Ovary (tissue), 9 donors: Measurements from ENCODE around the gene SLC12A6. TPM values are rescaled to one million over a fixed set of nuclear protein-coding genes. Genes with fewer than 3 reads are reported as not detected.

Experiments used
- DNase-seq, 5 donors: peaks; one replicate each; pipeline ENCODE4 v3.0.0-alpha.2; 2019 to 2020
- H3K27ac ChIP-seq, 2 donors: fragments of 200-600 bp; one replicate each; pipeline versions ENCODE4 v1.5.1 to v1.8.0; 2019 to 2022
- H3K27me3 ChIP-seq: fragments of 200-600 bp; one replicate; pipeline ENCODE4 v1.8.0; 2022
- H3K36me3 ChIP-seq: fragments of 200-600 bp; sonication (generic); one replicate; pipeline ENCODE4 v1.5.1; 2019
- H3K4me1 ChIP-seq: one replicate; pipeline ENCODE4 v1.8.1; 2013; ENCODE audit warnings: mild to moderate bottlenecking, moderate library complexity; ENCODE audit not compliant: insufficient read depth
- H3K4me3 ChIP-seq: fragments of 200-600 bp; sonication (generic); one replicate; pipeline ENCODE4 v1.5.1; 2017
- H3K9me3 ChIP-seq, 2 donors: fragments of 200-600 bp in 1 of 2; sonication (generic) in 1 of 2; one replicate each; pipeline versions ENCODE4 v1.5.1 to v1.8.1; 2013 to 2019; ENCODE audit warnings: mild to moderate bottlenecking in 1 of 2, moderate library complexity in 1 of 2
- EP300 ChIP-seq: sonication (generic); formaldehyde crosslinking; IDR thresholded peaks from one replicate; pipeline ENCODE4 v1.6.1; 2017; ENCODE audit warnings: antibody characterized with exemption
- POLR2A ChIP-seq: fragments of 450-650 bp; IDR thresholded peaks from one replicate; pipeline ENCODE4 v1.6.1; 2017; ENCODE audit warnings: antibody characterized with exemption, mild to moderate bottlenecking, moderate library complexity
- whole genome bisulfite sequencing, 3 donors: extraction: QIAGEN DNeasy Blood & Tissue Kit in 1 of 3; methylation state at CpG; one replicate each; pipeline versions ENCODE4 v1.1.5 to v1.1.7; 2013 to 2017; 5-methylcytosine and 5-hydroxymethylcytosine counted together
- intact Hi-C, 4 donors: fragments of 100-400 bp; cut with DNase I; formaldehyde crosslinking; loops; one replicate each; pipeline versions ENCODE4 v1.11.0 to v1.15.1; 2022 to 2023
- polyA plus RNA-seq, 2 donors: library from polyadenylated mRNA; stranded (reverse); fragments of 200-250 nt in 1 of 2; fragments of 350-450 nt in 1 of 2; fragmentation: Illumina TruSeq in 1 of 2; extraction: RNeasy Lipid Tissue Mini Kit (QIAGEN cat#74804) in 1 of 2; gene quantifications; one replicate each; pipeline ENCODE4 v1.2.3, GENCODE V29; 2013 to 2014
- total RNA-seq, 7 donors: library from RNA; depleted of rRNA in 2 of 7; stranded (reverse); fragments of >200 nt in 2 of 7; fragmentation: NEBNext Ultra II Directional in 3 of 7; extraction: Animal tissue kit (Norgen Biotek cat#: 25700) in 3 of 7; gene quantifications; one replicate each; pipeline versions ENCODE4 v1.1.0 to v1.2.4, GENCODE V29; 2016 to 2023
- TF ChIP-seq, protein P1 (sequence below), 3 donors: fragments of 450-650 bp in 2 of 3; fragments of 200-600 bp in 1 of 3; IDR thresholded peaks; one replicate each; pipeline versions ENCODE4 v1.5.1 to v1.8.0; 2016 to 2022; ENCODE audit warnings: antibody characterized with exemption in 3 of 3, mild to moderate bottlenecking in 1 of 3
- donor health status: DM: no; HTN: no; CAD: no; lungs with moderate emphysema.
- donor health status: DM: no; HTN: no; CAD: no.
- donor health status: Bipolar disorder and iron deficiency.
- donor health status: DM: yes; HTN: yes; CAD: no.
- donor health status: DM: no; HTN: no; CAD: no.
- donor health status: DM: yes; HTN: yes; CAD: no.

SLC12A6 gene
- total and polyA plus RNA-seq, 9 donors = 6.9 to 19.7 (median 11.4) TPM

DNA sequence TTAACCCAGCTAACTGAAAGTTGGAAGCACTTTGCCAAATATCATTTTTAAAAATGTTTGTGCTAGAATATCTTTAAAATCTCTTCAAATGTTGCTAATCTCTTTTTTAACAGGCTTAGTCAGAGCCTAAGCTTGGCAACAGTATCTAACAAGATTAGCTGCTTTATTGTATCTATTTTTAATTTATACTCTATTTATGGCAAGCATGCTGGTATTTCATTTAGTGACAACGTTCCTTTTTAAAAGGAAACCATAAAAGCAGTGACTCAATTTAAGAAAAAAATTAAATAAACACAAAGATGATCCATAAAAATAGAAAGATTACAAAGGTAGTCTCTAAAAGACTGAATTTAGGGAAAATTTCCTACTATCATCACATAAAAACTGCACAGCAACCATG, 40.5 kb downstream of the SLC12A6 start:
- intact Hi-C loops = no loop called here
- TF ChIP-seq, protein P1, sequence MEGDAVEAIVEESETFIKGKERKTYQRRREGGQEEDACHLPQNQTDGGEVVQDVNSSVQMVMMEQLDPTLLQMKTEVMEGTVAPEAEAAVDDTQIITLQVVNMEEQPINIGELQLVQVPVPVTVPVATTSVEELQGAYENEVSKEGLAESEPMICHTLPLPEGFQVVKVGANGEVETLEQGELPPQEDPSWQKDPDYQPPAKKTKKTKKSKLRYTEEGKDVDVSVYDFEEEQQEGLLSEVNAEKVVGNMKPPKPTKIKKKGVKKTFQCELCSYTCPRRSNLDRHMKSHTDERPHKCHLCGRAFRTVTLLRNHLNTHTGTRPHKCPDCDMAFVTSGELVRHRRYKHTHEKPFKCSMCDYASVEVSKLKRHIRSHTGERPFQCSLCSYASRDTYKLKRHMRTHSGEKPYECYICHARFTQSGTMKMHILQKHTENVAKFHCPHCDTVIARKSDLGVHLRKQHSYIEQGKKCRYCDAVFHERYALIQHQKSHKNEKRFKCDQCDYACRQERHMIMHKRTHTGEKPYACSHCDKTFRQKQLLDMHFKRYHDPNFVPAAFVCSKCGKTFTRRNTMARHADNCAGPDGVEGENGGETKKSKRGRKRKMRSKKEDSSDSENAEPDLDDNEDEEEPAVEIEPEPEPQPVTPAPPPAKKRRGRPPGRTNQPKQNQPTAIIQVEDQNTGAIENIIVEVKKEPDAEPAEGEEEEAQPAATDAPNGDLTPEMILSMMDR (IDR thresholded peaks at IDR 0.05) = no peak
- no peak for TF ChIP-seq POLR2A
- no peak for TF ChIP-seq EP300
- no peak overlapping the region for H3K27ac ChIP-seq
- no peaks in the 10 kb centered on the region for H3K4me1 ChIP-seq
- H3K36me3 ChIP-seq = no peaks in the 10 kb centered on the region
- WGBS, 3 donors = 37 to 41% (median 38%) methylated on average over 1 of the region's 1 CpG
- H3K27me3 ChIP-seq = no peaks in the 10 kb centered on the region
- DNase-seq = no peak
- H3K4me3 ChIP-seq = no peak overlapping the region
- H3K9me3 ChIP-seq = no peaks in the 10 kb centered on the region

- Histone ChIP-seq H3K4me3 (no peak overlapping the region), H3K4me1 (no peaks in the 10 kb centered on the region), H3K27me3 (no peaks in the 10 kb centered on the region), H3K36me3 (no peaks in the 10 kb centered on the region), H3K27ac (no peak overlapping the region), H3K9me3 (no peaks in the 10 kb centered on the region)
- no peak for DNase-seq
- intact Hi-C loops = no loop called here
- TF ChIP-seq EP300 (no peak), POLR2A (no peak)
- TF ChIP-seq, protein P1 (IDR thresholded peaks at IDR 0.05) = no peak
- WGBS, 3 donors = 91 to 98% (median 97%) methylated on average over 9 of the region's 9 CpGs
These were observed 45.0 kb downstream of the SLC12A6 start for GRCh38 chr15:34292621-34293020.

- intact Hi-C loops = no loop called here
- Histone ChIP-seq H3K27ac (no peak overlapping the region), H3K4me3 (no peak overlapping the region), H3K36me3 (no peaks in the 10 kb centered on the region), H3K27me3 (no peaks in the 10 kb centered on the region), H3K4me1 (no peaks in the 10 kb centered on the region), H3K9me3 (no peaks in the 10 kb centered on the region)
- no peak for DNase-seq
- 71 to 81% (median 78%) methylated on average over 2 of the region's 2 CpGs for WGBS, 3 donors
- TF ChIP-seq, protein P1 (IDR thresholded peaks at IDR 0.05) = no peak
- no peak for TF ChIP-seq EP300
- TF ChIP-seq POLR2A = no peak
These were observed 52.6 kb downstream of the SLC12A6 start for GRCh38 chr15:34284937-34285336.

- WGBS, 3 donors = 80 to 90% (median 87%) methylated on average over 1 of the region's 1 CpG
- H3K4me3 ChIP-seq = no peak overlapping the region
- TF ChIP-seq POLR2A (no peak), EP300 (no peak)
- TF ChIP-seq, protein P1 (IDR thresholded peaks at IDR 0.05) = no peak
These were observed 55.2 kb downstream of the SLC12A6 start for GRCh38 chr15:34282384-34282783.

GRCh38 chr15:34280193-34280592, 57.4 kb downstream of the SLC12A6 start:
- Histone ChIP-seq H3K4me3 (no peak overlapping the region), H3K9me3 (no peaks in the 10 kb centered on the region), H3K4me1 (no peaks in the 10 kb centered on the region), H3K36me3 (no peaks in the 10 kb centered on the region), H3K27ac (no peak overlapping the region), H3K27me3 (no peaks in the 10 kb centered on the region)
- no peak for DNase-seq
- 74 to 93% (median 81%) methylated on average over 4 of the region's 4 CpGs for WGBS, 3 donors
- TF ChIP-seq, protein P1 (IDR thresholded peaks at IDR 0.05) = no peak
- TF ChIP-seq POLR2A (no peak), EP300 (no peak)
- intact Hi-C loops = no loop called here

More at GRCh38 chr15:34282384-34282783, 55.2 kb downstream of the SLC12A6 start:
- no peaks in the 10 kb centered on the region for H3K9me3 ChIP-seq
- no peaks in the 10 kb centered on the region for H3K27me3 ChIP-seq
- intact Hi-C loops = no loop called here
- no peak overlapping the region for H3K27ac ChIP-seq
- H3K4me1 ChIP-seq = no peaks in the 10 kb centered on the region
- DNase-seq = no peak
- H3K36me3 ChIP-seq = no peaks in the 10 kb centered on the region
